Left renal cortex interstitium (tissue), 4 donors: ENCODE data around the gene TRAPPC5. TPM values are rescaled to one million over a fixed set of nuclear protein-coding genes. Genes with fewer than 3 reads are reported as not detected.
A peak's percentile ranks its signal among the peaks of the same experiment; 100 is the strongest.

Source experiments
- DNase-seq, 4 donors: peaks; one replicate each; pipeline ENCODE4 v3.0.0-alpha.2; 2013; ENCODE audit warnings: low read depth in 4 of 4, low spot score in 2 of 4, missing footprints in 1 of 4
- polyA plus RNA-seq, 4 donors: library from polyadenylated mRNA; unstranded; fragments of 120-200 nt; gene quantifications; one replicate each; pipeline ENCODE4 v1.2.1, GENCODE V29; 2013; ENCODE audit not compliant: insufficient read length in 4 of 4

The TRAPPC5 gene
- polyA plus RNA-seq, 4 donors = 42.7 to 97.1 (median 59.0) TPM

DNA sequence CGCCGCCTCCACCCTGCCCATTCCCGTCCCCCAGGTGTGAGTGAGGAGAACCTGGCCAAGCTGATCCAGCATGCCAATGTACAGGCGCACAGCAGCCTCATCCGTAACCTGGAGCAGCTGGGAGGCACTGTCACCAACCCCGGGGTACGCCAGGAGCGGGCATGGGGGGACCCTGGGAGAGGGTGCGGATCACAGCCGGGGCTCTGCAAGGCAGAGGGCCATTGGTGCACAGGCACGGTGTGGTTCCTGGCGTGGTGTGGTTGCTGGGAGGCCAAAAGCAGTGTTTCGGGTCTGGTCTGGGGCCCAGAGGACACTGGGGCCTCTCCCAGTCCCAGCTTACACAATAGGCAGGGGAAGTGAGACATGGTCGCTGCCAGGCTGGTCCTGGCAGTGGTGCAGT is 35.5 kb upstream of the TRAPPC5 start:
- DNase-seq = no peak

DNA sequence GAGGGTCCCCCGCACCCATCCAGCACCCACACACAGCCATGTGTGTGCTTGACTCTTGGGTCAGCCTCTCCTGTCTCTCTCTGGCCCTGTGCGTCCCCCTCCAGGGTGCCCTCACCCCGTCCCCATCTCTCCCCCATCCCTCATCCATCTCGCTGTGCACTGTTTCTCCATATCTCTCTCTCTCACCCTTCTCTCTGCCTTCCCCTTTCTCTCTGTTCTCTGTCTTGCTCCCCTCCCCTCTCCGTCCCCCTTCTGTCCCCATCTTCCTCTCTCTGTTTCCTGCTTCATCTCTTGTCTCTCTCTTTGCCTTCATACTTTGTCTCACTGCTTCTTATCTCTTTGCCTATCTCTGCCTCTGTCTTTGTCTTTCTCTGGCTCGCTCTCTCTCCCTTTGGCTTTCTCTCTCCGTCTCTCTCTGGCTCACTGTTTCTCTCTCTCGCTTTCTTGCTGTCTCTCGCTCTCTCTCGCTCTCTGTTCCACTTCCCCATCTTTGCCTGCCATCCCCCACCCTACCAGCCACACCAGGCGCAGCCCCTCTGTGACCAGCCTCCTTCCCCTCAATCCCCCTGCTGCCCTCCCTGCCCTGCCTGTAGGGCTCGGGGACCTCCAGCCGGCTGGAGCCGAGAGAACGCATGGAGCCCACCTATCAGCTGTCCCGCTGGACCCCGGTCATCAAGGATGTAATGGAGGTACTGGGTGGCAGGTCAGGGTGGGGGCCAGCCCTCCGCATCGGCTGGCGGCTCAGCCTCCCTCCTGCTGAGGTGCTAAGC is 34.8 kb upstream of the TRAPPC5 start:
- no peak for DNase-seq

DNA sequence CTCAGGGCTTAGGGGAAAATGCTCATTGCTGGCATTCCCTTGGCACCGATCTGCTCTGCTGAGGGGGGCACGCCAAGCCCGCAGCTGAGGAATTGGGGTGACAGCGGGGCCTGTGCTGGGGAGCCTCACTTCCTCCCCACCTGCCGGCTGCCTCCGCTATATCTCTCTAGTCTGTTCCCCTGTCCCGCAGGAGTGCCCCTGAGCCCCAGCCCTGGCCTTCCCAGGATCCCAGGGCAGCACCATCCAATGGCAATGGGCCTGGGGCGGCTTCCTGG is 34.3 kb upstream of the TRAPPC5 start:
- no peak for DNase-seq

DNA sequence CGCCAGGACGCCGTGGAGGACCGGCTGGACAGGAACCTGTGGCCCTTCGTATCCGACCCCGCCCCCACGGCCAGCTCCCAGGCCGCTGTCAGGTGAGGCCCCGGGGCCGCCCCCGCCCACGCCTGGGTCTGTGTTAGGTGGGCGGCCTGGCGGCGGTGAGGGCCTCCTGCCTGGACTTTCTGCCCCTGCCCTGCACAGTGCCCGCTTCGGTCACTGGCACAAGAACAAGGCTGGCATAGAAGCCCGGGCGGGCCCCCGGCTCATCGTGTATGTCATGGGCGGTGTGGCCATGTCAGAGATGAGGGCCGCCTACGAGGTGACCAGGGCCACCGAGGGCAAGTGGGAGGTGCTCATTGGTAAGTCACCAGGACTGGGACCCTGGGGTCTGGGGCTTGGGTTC is 33.5 kb upstream of the TRAPPC5 start:
- DNase-seq = no peak

DNA sequence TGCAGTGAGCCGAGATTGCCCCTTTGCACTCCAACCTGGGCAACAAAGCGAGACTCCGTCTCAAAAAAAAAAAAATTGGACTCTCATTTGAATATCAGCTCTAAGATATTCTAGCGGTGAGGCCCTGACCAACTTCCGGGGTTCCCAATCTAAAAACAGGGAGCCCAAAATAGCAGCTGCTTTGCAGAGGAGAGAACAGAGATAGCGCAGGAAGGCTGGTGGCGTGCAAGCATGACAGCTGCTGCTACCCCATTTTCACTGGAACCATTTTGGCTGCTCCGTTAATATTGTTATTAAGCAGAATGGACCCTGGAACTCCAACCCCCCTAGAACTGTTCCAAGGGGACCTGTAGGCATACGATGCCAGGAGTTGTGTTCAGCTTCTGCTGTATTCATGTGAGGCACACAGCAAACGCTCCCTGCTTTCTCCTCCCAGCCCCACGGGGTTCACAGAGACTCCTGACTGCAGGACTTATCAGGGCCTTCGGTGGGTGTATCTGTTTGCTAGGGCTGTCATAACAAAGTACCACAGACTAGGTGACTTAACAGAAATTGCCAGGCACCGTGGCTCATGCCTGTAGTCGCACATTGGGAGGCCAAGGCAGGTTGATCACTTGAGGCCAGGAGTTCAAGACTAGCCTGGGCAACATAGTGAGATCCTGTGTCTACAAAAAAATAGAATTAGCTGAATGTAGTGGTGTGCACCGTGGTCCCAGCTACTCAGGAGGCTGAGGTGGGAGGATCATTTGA is 32.2 kb upstream of the TRAPPC5 start:
- no peak for DNase-seq

DNA sequence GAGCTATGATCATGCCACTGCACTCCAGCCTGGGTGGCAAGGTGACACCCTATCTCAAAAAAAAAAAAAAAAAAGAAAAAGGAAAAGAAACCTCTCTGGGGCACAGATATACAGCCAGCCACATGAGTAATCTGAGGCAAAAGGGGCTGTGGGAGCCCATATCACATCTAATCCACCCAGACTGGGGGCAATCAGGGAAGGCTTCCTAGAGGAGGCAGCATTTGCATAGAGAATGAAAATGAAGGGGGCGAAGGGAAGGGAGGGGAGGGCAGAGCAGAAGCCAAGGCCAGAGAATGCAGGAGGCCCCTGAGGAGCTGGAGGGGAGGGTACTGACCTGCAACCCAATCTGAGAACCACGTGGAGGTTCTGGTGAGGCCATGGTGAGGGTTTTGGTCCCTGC is 30.5 kb upstream of the TRAPPC5 start:
- DNase-seq = no peak

DNA sequence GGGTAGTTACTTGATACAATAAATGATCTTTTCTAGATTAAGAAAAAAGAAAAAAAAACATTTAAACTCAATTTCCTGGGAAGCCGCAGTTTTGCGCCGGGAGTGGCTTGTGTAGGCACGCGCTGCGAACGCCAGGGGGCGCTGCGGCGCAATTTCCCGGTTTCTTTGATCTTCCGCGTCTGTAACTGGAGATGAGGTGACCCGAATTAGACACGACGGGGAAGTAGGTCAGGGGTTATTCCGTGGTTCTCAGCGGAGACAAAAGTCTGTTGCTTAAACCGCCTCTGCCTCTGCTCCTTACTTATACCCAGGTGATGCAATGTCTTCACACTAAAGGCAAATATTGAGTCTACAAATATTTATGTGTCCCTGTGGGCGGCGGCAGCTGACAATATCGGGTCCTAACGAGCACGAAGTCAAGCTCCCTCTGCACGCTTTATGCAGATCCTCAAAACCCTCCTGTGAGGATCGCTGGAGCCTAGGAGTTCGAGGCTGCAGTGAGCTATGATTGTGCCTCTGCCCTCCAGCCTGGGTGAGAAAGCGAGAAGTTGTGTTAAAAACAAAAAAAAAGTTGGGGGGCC is 28.5 kb upstream of the TRAPPC5 start:
- peak in 3 of 4 donors; percentile 63 to 75 (median 74) for DNase-seq

DNA sequence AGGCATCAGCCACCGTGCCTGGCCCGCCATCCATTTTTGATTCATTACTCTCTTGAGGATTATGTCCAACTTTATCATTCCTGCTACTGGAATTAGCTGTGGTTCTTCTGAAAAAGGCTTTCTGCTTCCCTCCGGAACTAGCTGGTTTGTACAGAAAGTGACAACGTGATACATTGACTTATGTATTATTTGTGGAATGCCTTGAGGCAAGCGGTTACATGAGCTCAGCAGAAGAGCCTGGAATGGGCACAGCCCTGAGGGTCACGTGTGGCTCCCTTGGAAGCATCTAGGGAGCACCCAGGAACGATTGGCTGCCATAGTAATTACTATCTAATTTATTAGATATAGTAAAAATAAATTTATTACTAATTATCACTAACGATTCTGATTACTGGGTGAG is 26.2 kb upstream of the TRAPPC5 start:
- DNase-seq = no peak

DNA sequence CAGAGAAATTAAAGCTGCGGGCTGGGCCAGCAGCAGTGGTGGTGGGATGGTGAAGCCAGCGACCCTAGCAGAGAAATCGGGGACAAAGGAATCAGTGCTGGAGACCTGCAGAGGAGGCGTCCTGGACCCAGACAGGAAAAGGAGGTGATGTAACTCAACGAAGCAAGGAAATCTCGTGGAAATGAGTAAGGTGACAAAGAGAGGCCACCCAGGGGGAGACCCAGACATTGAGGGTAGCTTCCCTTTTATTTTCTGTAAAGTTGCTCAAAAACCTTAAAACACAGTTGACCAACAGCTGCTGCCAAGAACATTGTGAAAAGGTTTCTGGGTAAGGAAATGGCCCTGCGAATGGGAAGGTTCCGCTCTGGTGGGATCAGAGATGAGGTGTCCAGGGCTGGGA is 25.1 kb upstream of the TRAPPC5 start:
- DNase-seq = no peak

DNA sequence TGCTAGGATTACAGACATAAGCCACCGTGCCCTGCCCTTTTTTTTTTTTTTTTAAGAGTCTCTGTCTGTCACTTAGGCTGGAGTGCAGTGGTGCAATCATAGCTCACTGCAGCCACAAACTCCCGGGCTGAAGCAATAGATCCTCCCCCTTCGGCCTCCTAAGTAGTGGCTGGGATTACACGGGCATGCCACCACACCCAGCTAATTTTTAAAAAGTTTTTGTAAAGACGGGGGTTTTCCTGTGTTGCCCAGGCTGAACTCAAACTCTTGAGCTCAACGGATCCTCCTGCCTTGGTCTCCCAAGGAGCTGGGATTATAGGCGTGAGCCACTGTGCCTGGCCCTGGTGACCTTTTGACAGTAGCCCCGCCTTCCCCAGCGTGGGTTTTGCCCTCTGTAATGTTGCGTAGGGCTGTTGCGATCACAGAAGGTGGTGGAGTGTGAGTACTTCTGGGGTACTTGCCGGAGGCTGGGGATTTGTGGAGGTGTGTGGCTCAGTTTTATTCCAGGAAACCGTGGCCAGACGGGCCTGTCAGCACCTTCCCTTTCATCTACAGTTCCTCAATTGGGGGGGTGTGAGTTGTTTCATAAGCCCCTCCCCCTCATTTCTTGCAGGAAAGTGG is 23.4 kb upstream of the TRAPPC5 start:
- DNase-seq = no peak

DNA sequence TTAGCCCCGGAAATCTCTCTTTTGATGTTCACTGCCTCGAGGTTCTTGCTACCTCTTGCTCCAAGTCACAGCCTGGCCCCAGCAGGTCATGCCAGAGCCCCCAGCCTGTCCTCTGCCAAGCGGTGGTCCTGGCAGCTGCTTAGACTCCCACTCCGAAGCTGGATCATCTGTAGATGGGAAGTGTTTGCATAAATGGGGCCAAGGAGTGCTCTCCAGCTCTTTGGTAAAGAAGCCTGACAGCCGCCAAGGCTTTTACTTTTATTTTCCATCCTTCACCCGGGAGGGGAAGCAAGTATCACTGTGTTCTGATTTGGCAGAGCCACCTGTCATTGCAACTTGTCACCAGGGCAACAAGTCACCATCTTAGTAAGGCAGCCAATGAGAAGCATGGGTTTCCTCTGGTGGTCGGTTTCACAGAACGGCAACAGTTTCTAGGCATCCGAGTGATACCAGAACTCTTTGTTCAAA is 22.4 kb upstream of the TRAPPC5 start:
- no peak for DNase-seq

DNA sequence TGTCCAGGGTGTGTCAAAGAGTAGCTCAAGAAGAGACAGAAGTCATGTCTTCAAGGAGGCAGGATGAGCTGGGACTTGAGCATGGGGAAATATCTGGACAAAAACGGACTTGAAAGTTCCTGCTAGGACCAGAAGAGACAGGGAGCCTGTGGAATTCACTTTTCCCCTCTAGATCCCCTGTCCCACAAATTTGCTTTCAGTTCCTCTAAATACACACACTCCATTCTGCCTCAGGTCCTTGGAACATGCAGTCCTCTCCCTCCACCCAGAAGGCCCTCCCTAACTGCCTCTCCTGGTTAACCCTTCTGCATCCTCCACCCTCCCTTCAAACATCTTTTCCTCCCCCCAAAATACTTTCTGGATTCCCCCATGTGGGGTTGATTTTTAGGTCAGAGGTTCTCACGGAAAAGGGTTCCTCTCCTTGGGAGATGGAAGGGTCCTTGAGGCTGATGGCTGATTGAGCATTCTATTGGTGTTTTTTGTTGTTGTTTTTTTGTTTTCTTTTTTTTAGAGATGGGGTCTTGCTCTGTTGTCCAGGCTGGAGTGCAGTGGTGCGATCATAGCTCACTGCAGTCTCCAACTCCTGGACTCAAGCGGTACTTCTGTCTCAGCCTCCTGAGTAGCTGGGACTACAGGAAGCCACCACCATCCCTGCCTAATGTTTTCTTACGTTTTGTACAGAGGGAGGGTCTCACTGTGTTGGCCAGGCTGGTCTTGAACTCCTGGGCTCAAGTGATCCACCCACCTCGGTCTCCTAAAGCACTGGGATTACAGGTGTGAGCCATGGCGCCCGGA is 18.7 kb upstream of the TRAPPC5 start:
- DNase-seq = no peak

DNA sequence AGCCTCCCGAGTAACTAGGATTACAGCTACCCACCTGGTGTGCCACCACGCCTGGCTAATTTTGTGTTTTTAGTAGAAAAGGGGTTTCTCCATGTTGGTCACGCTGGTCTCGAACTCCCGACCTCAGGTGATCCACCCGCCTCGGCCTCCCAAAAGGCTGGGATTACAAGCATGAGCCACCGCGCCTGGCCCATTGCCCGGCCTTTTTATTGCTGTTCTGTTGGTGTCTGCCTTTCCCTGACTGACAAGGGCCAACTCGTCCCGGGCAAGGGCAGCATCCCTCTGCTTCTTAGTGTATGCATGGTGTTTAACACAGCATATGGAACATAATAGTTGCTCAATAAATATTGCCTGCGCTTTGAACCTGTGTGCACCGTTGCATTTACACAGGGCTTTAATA is 18.0 kb upstream of the TRAPPC5 start:
- no peak for DNase-seq

DNA sequence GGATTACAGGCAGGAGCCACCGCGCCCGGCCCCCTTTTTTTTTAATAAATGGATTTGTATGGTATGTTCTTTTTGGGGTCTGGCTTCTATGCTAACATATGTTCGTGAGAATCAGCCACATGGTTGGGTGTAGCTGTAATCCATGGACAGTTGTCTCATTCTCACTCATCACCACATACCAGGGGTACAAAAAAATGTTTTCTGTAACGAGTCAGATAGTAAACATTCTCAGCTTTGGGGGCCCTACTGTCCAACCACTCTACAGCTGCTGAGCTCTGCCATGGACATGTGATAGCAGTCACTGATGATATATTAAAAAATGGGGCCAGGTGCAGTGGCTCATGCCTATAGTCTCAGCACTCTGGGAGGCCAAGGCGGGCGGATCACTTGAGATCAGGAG is 16.9 kb upstream of the TRAPPC5 start:
- no peak for DNase-seq

DNA sequence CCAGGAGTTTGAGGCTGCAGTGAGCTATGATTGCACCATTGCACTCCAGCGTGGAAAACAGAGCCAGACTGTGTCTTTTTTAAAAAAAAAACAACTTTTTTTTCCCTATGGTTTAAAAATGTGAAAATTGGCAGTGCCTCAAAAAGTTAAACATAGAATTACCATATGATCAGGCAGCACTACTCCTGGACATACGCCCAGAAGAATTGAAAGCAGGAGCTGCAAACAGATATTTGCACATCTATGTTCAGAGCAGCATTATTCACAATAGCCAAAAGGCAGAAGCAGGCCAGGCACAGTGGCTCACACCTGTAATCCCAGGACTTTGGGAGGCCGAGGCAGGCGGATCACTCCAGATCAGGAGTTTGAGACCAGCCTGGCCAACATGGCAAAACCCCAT is 15.6 kb upstream of the TRAPPC5 start:
- DNase-seq = no peak

DNA sequence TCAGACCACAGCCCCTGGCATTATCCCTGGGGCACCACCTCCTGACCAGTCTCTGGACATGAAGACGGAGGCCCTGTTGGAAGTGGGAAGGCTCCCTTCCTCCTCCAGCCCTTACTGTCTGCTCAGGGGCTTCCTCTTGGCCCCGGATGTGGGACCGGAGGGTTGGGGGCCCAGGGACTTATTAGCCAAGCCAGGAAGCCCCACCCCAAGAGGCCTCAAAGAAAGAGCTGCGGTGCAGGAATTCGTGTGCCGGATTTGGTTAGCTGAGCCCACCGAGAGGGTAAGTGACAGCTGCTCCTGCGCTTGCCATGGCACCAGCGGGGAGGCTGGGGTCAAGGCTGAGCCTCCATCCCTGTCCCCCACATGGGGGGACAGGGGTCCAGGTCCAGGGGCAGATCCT is 11.8 kb upstream of the TRAPPC5 start, which contains the start of gene RETN:
RETN (plus strand) TSS at position 208 of the 400 bp plus-strand sequence. CDS start 278 bp downstream, outside the sequence.
- no peak for DNase-seq

DNA sequence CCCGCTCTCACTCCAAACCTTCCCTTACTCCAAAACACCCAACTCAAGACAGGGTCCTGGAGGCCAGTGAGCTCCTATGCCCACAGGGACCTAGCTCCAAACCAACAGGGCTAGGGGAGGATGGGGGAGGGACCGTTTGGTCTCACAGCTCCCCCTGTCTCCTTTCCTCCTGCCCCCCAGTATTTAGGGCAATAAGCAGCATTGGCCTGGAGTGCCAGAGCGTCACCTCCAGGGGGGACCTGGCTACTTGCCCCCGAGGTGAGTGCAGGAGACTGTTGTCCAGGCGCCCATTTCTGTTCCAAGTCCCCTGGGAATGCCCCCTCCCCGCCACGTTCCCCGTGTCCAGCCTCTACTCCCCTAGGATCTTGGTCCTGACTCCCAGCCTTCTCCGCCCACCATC is 11.0 kb upstream of the TRAPPC5 start:
- DNase-seq = no peak

DNA sequence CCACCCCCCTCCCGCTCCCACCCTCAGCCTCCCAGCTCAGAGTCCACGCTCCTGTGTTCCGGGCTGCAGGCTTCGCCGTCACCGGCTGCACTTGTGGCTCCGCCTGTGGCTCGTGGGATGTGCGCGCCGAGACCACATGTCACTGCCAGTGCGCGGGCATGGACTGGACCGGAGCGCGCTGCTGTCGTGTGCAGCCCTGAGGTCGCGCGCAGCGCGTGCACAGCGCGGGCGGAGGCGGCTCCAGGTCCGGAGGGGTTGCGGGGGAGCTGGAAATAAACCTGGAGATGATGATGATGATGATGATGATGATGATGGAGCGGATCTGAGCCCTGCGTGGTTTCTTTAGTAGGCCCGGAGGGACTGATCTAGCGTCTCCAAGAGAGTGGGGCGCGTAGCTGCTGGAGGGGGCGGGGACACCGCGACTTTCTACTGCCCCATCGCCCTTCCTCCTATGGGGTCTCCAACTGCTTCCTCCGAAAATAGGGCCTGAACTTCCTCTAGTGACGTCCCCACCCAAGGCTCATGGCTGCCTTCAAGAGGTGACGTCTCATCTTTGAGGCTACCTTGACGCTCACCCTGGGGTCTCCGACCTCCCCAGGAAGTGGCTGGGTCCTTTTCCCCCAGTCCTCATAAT is 10.4 kb upstream of the TRAPPC5 start:
- no peak for DNase-seq

DNA sequence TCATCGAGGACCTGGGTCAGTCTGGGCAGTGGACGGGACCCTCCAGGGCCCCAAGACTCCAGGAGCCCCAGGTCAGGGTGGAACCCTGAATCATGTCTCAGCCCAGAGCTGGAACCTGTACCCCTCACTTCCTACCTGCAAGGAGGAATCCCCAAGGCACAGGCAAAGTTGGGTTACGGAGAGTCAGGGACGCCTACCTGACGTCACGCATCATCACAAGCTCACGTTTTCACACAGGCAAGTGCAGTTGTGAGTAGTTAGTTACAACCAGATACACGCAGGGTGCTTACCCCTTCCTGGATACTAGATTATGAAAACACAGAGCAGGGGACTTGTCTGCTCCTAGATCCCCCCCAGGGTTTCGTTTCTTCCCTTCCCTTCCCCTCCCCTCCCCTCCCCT is 9.8 kb upstream of the TRAPPC5 start:
- DNase-seq = no peak

DNA sequence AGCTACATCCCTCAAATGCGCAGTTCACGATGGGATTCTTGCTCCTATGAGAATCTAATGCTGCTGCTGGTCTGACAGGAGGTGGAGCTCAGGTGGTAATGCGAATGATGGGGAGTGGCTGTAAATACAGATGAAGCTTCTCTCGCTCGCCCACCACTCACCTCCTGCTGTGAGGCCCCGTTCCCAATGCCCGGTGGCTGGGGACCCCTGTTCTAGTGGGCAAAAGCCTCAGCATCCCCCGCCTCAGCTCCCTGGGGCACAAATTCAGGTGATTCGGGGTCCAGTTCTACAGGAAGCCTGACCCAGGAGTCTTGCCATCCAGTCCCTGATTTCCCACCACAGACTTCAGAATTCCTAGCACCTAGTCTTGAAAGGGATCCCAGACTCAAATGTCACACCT is 8.1 kb upstream of the TRAPPC5 start:
- DNase-seq = no peak
